Peyer's patch (tissue), 4 donors: Measurements from ENCODE around the gene TMEM119.

ENCODE experiments used
- CTCF ChIP-seq, 6 experiments: fragments of 450-650 bp in 4 of 6; fragments of 200-600 bp in 2 of 6; sonication (generic) in 1 of 6; IDR thresholded peaks; one replicate each; pipeline ENCODE4 v1.5.1; 2017 to 2019; ENCODE audit warnings: antibody characterized with exemption in 6 of 6, mild to moderate bottlenecking in 3 of 6, moderate library complexity in 1 of 6
- POLR2A ChIP-seq, 2 donors: fragments of 450-650 bp; IDR thresholded peaks; one replicate each; pipeline ENCODE4 v1.5.1; 2017; ENCODE audit warnings: antibody characterized with exemption in 2 of 2, mild to moderate bottlenecking in 2 of 2, moderate library complexity in 2 of 2

GRCh38 chr12:108618079-108618952, 20.4 kb upstream of the TMEM119 start:
- TF ChIP-seq POLR2A (IDR thresholded peaks at IDR 0.05) (no peak), CTCF (IDR thresholded peaks at IDR 0.05) (peak; percentile 86 to 98 (median 90))
